Activated naive CD4-positive, alpha-beta T cell treated with anti-CD3 and anti-CD28 coated beads, Interleukin-2, amount 10 ng/mL, durations not matched to agents 7 days and 5 days (primary cell): ENCODE results near the gene COL13A1.

Source experiments
- CTCF ChIA-PET: fragments of 350-600 bp; sonication (Branson Sonifier 250); formaldehyde crosslinking; loops from one replicate; lab custom pipeline; 2021; ENCODE audit warnings: antibody characterized with exemption; lab: Charles Lee
- DNase-seq: peaks from one replicate; pipeline ENCODE4 v3.0.0-alpha.2; 2020
- H3K27ac Mint-ChIP-seq: one replicate; pipeline ENCODE4 v1.8.0; 2021; ENCODE audit warnings: mild to moderate bottlenecking, moderate library complexity, mixed read lengths
- H3K27me3 Mint-ChIP-seq: one replicate; pipeline ENCODE4 v1.8.0; 2021; ENCODE audit warnings: mild to moderate bottlenecking, mixed read lengths
- H3K36me3 Mint-ChIP-seq: one replicate; pipeline ENCODE4 v1.8.0; 2021; ENCODE audit warnings: mixed read lengths
- H3K4me1 Mint-ChIP-seq: one replicate; pipeline ENCODE4 v1.8.0; 2021; ENCODE audit warnings: mixed read lengths
- H3K4me3 Mint-ChIP-seq: one replicate; pipeline ENCODE4 v1.8.0; 2021; ENCODE audit warnings: mild to moderate bottlenecking, moderate library complexity, mixed read lengths
- H3K9me3 Mint-ChIP-seq: one replicate; pipeline ENCODE4 v1.8.0; 2021; ENCODE audit warnings: mixed read lengths

COL13A1 gene

DNA sequence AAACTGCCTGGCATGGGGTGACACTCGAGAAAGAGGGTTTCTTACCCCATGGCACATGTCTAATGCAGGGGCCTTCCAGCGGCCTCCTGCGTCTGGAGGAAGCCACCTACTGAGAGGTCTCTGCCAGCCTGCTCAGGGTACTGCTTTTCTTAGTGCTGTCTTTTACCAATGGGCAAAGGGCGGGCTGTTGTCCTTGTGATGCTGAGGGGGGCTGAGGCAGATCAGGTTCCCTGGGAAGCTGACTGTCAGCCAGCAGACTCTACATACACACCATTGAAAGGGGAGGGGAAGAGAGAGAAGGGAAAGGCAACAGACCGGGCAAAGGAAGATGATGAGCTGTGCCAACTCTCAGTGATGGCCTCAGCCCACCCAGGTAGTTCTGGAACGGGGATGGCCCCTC lies 48.7 kb downstream of the COL13A1 start:
- no peak for DNase-seq
- Mint-ChIP-seq H3K27me3 (peaks cover 33% of the 10 kb centered on the region), H3K9me3 (no peaks in the 10 kb centered on the region), H3K36me3 (no peaks in the 10 kb centered on the region), H3K4me3 (no peak overlapping the region), H3K4me1 (no peaks in the 10 kb centered on the region), H3K27ac (no peak overlapping the region)
- CTCF ChIA-PET, result no interaction called here

DNA sequence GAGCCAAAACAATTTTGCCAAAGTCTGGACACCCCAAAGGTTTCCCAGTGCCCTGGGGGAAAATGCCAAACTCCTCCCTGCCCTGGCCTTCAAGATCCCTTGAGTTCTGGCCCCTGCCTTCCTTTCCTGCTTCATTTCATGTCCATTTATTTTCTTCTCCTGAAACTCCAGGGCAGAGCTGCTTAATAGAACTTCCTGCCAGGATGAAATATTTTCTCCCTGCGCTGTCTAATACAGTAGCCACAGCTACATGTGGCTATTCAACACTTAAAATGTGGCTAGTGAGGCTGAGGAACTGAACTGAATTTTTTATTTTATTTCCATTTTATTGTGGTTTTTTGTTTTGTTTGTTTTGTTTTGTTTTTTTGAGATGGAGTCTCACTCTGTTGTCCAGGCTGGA lies 49.6 kb downstream of the COL13A1 start:
- Mint-ChIP-seq H3K27ac (no peak overlapping the region), H3K27me3 (peaks cover 25% of the 10 kb centered on the region), H3K36me3 (no peaks in the 10 kb centered on the region), H3K4me1 (peaks cover under 1% of the 10 kb centered on the region), H3K4me3 (no peak overlapping the region), H3K9me3 (no peaks in the 10 kb centered on the region)
- DNase-seq, result no peak
- CTCF ChIA-PET, result no interaction called here

DNA sequence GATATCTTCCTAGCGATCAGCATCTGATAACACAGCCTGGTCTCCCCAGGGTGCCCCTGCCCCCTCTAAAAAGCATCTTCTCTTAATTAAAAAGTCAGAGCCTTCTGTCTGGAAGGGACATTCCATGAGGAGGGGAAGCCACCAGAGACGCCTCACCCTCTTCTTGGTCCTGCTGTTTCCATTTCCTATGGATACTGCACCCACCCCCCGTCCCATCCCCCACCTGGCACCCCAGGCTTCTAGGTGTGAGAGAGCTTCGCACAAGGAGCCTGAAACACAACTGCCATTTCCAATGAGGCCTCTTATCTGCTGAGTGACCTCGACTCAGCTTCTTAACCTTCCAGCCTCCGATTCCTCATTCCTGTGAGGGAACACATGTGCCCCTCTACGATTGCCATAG lies 51.4 kb downstream of the COL13A1 start:
- H3K4me3 Mint-ChIP-seq, result no peak overlapping the region
- DNase-seq, result no peak
- CTCF ChIA-PET, result no interaction called here
- peaks cover 23% of the 10 kb centered on the region for H3K27me3 Mint-ChIP-seq
- H3K4me1 Mint-ChIP-seq, result peaks cover 4% of the 10 kb centered on the region
- H3K9me3 Mint-ChIP-seq, result no peaks in the 10 kb centered on the region
- H3K36me3 Mint-ChIP-seq, result no peaks in the 10 kb centered on the region
- H3K27ac Mint-ChIP-seq, result no peak overlapping the region

DNA sequence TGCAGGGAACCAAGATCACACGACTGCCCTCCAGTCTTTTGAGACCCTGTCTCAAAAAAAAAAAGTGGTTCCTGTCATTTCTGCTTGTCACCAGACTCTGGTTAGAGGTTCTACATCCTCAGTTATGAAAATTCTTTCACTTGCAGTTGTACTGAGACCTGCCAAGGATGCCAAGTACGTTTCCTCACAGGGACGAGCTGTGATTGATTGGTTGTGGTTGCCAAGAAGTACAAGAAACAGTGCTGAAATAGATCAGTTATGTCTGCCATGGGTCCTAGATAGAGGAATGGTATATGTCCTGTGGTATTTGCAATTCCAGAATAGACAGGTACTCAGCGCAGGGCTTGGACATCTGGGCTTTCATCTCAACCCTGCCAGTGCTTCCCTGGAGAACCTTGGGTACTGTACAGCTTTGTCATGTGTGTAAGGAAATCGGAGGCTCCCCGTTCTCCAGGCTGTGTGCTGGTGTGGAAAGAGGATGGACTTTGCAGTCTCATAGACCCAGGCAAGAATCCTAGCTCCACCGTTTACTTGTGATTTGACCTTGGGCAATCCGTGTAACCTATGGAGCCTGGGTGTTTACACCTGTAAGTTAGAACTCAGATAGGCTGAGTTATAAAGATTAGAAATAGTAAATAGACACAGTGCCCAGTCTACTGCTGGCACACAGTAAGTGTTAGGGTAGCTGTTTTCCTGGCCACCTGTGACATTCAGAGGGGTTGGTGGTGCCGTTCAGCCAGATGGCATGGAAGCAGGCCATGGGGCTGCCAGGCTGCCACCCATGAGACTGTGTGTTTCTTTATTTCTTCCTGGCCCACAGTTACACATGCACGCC lies 53.0 kb downstream of the COL13A1 start:
- peaks cover 27% of the 10 kb centered on the region for H3K27me3 Mint-ChIP-seq
- peaks cover 5% of the 10 kb centered on the region for H3K4me1 Mint-ChIP-seq
- no peak overlapping the region for H3K4me3 Mint-ChIP-seq
- CTCF ChIA-PET, result interaction anchor here (1.4 kb wide), 1 partner anchor 212 kb away, joined by 3 read pairs; no protein-coding TSS in a partner anchor
- H3K36me3 Mint-ChIP-seq, result no peaks in the 10 kb centered on the region
- DNase-seq, result no peak
- H3K9me3 Mint-ChIP-seq, result no peaks in the 10 kb centered on the region
- H3K27ac Mint-ChIP-seq, result no peak overlapping the region

DNA sequence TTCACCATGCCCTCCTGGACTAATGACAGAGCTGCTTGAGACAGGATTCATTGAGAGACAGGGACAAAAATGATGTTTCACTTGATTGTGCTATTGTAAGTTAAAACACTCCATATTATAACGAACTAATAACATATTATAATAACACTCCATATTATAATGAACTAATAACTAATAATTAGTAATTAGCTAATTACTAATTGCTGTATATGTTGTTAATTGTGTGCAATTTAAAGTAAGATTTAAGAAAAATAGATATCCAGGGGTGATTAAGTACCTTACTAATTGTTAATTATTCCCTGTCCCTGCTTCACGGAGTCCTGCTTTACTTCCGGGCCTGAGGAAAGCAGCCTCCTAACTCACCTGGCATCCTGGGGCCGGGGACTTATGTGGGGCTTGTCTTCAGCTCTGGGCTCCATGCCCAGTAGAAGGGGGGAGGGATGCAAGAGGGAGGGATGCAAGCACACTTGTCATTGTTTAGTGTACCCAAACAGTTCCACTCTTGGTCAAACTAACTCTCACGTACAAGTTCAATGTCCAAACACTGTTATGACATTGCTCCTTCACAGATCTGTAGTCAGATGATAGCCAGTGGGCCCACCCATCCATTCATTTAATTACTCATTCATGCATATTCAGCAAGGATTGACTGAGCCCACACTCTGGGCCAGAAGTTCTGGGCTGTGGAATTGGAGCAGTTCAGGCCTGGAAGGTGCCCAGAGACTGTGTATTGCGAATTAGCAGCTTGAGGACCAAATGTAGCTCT lies 53.8 kb downstream of the COL13A1 start:
- H3K27me3 Mint-ChIP-seq, result peaks cover 34% of the 10 kb centered on the region
- no peak overlapping the region for H3K4me3 Mint-ChIP-seq
- DNase-seq, result no peak
- no peaks in the 10 kb centered on the region for H3K9me3 Mint-ChIP-seq
- CTCF ChIA-PET, result interaction anchor here (1.4 kb wide), 1 partner anchor 213 kb away, joined by 3 read pairs; no protein-coding TSS in a partner anchor
- H3K4me1 Mint-ChIP-seq, result peaks cover 11% of the 10 kb centered on the region
- H3K36me3 Mint-ChIP-seq, result no peaks in the 10 kb centered on the region
- H3K27ac Mint-ChIP-seq, result no peak overlapping the region

DNA sequence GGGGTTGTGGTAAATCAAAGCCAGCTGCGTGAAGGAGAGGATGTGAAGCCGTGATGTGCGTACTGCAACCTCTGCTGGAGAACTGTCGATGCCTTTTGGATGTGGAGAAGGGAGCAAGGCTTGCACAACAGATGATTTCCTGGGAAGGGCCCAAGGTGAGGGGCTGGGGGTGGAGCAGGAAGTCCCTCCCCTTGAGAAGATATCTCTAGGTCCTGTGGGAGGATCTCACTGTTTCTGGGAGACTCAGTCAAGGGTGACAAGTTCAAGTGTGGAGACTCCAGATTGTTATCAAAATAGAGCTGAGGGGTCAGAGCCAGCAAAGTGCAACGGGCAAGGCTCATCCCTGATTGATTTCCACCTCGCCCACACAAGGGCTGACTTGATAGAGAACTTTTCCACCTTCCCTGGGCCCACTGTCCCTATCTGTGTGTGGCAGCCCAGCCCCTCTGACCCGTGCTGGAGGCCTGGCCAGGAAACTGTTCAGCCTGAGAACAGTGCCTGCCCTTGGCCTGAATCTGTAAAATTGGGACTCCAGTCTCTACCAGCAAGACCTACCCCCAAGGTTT lies 55.0 kb downstream of the COL13A1 start:
- no peak for DNase-seq
- H3K36me3 Mint-ChIP-seq, result no peaks in the 10 kb centered on the region
- CTCF ChIA-PET, result no interaction called here
- no peak overlapping the region for H3K27ac Mint-ChIP-seq
- H3K4me3 Mint-ChIP-seq, result no peak overlapping the region
- peaks cover 35% of the 10 kb centered on the region for H3K27me3 Mint-ChIP-seq
- H3K9me3 Mint-ChIP-seq, result no peaks in the 10 kb centered on the region
- peaks cover 20% of the 10 kb centered on the region for H3K4me1 Mint-ChIP-seq

DNA sequence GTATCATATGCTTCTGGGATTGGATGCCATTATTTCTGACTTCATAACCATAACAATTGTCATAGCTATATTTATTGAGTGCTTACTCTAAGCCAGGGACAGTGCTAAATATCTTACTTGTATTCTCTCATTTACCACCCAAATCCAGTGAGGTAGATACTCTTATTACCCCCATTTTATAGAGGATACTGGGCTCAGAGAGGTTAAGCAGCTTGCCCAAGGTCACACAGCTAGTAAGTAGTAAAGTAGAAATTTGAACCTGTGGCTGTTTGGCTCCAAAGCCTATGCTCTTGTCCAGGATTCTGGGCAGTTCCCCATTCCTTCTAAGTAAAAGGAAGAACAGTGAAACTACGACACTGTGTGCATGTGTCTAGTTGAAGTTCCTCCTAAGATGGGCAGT lies 56.5 kb downstream of the COL13A1 start:
- Mint-ChIP-seq H3K27ac (no peak overlapping the region), H3K4me1 (peaks cover 29% of the 10 kb centered on the region), H3K4me3 (no peak overlapping the region), H3K9me3 (no peaks in the 10 kb centered on the region), H3K27me3 (peaks cover 36% of the 10 kb centered on the region), H3K36me3 (no peaks in the 10 kb centered on the region)
- no peak for DNase-seq
- CTCF ChIA-PET, result no interaction called here

DNA sequence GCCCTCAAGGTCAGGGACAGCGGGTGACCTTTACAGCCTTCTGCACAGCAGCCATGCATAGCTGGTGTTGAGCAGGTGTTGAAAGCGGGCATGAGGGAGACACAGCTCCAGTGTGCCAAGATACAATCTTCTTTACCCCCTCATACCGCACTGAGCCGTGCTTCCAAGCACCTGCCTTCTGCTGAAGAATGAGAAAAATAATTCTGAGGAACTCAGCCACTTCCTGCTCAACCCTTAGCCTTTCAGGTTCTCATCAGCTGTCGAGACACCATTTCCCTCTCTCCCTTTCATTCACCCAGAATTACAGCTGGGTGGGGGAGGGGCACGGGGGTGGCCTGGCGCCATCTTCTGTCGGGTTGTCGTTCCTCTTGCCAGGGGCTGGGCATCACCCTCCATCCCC lies 58.6 kb downstream of the COL13A1 start:
- H3K9me3 Mint-ChIP-seq, result no peaks in the 10 kb centered on the region
- H3K27me3 Mint-ChIP-seq, result peaks cover 36% of the 10 kb centered on the region
- H3K4me3 Mint-ChIP-seq, result no peak overlapping the region
- H3K27ac Mint-ChIP-seq, result no peak overlapping the region
- peaks cover 31% of the 10 kb centered on the region for H3K4me1 Mint-ChIP-seq
- peak; percentile 35 for DNase-seq
- H3K36me3 Mint-ChIP-seq, result no peaks in the 10 kb centered on the region
- CTCF ChIA-PET, result interaction anchor here (1.1 to 1.7 kb wide), 4 partner anchors 10 to 55 kb away, joined by 3 to 6 read pairs (median 4); no protein-coding TSS in a partner anchor

DNA sequence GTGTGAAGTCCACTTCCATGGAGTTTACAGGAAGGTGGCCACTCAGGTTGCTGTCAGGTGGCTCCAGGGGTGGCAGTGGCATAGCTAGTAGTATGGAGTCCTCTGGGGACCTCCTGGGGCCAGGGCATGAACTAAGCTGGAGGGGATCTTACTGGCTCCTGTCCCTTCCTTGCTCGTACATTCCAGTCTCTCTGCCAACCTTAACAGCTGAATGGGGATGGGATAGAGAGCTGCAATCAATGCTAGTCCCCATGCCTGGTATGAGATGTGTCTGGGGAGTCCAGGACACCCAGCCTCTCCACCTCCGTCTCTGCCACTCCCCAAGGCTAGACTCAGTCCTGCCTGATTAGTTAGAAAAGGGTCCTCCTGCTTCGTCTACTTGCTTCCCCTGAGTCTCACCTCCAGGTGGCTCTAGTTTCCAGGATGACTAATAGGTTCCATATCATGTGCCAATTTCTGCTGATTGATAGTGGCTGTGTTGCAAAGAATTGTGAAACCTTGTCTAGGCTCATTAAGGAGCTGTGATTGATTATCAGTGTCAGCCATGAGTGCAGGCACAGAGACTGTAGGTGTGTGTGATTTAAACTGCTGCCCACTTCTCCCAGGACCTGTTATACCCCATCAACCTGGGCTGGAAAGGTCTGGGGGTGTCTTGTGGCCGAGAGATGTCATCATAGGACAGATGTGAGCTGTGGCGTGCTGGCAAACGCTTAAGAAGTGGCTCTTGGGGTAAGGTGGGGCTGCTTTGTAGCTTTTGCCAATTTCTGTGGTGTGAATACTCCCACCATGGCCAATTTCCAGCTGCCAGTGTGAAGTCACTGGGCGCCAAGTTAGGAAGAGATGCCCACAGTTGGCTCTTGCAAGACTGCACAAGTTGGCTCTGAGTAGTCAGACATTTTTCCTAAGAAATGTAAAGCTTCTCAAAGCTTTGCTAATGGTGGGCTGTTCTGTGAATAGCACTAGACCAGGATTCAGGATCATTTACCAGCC lies 59.8 kb downstream of the COL13A1 start:
- DNase-seq, result no peak
- H3K27ac Mint-ChIP-seq, result no peak overlapping the region
- H3K4me3 Mint-ChIP-seq, result no peak overlapping the region
- no peaks in the 10 kb centered on the region for H3K9me3 Mint-ChIP-seq
- H3K36me3 Mint-ChIP-seq, result no peaks in the 10 kb centered on the region
- H3K4me1 Mint-ChIP-seq, result peaks cover 28% of the 10 kb centered on the region
- peaks cover 33% of the 10 kb centered on the region for H3K27me3 Mint-ChIP-seq
- CTCF ChIA-PET, result interaction anchor here (0.6 to 1.7 kb wide), 3 partner anchors 10 to 72 kb away, joined by 3 to 6 read pairs (median 3); no protein-coding TSS in a partner anchor

DNA sequence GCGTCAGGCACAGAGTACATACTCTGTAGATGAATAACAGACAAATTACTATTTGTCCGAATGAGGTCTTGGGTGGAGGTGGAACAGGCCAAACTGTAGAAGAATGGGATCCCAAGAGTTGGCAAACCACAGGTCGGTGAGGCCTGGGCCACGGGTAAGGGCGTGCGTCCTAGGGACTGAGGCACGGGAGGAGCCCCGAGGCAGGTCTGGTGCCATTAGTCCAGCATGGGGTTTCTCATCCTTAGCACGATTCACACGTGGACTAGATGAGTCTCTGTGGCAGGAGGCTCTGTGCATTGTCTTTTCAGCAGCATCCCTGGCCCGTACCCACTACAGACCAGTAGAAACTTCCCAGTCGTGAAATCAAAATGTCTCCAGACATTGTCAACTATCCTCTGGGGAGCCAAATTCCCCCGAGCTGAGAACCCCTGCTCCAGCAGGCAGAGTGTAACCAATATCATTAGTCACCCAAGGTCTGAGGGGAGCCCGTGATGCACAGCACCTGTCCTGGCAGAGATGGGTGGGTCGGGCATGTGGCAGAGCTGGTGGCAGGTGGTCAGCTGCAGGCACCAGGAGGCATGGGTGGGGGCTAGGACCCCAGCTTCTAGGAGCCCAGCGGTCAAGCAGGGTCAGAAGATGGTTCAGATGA lies 61.3 kb downstream of the COL13A1 start:
- H3K27me3 Mint-ChIP-seq, result peaks cover 29% of the 10 kb centered on the region

DNA sequence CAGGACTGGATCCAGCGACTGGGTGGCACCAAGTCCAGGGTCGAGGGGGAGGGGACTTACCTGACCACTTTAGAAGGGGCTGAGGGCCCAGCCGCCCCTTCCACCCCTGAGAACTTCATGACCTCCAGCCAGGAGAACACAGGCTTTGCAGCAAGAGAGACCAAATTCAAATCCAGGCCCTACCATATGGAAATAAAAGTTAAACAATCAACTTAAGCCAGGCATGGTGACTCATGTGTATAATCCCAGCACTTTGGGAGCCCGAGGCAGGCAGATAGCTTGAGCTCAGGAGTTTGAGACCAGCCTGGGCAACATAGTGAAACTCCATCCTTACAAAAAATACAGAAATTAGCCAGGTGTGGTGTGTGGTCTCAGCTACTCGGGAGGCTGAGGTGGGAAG lies 61.9 kb downstream of the COL13A1 start:
- no peak for DNase-seq
- no peaks in the 10 kb centered on the region for H3K36me3 Mint-ChIP-seq
- peaks cover 27% of the 10 kb centered on the region for H3K4me1 Mint-ChIP-seq
- CTCF ChIA-PET, result no interaction called here
- H3K9me3 Mint-ChIP-seq, result no peaks in the 10 kb centered on the region
- H3K27me3 Mint-ChIP-seq, result peaks cover 33% of the 10 kb centered on the region
- H3K4me3 Mint-ChIP-seq, result no peak overlapping the region
- no peak overlapping the region for H3K27ac Mint-ChIP-seq

More for the DNA sequence above, 61.3 kb downstream of the COL13A1 start:
- DNase-seq, result no peak
- CTCF ChIA-PET, result no interaction called here
- no peak overlapping the region for H3K27ac Mint-ChIP-seq
- H3K4me3 Mint-ChIP-seq, result no peak overlapping the region
- H3K4me1 Mint-ChIP-seq, result peaks cover 27% of the 10 kb centered on the region
- H3K36me3 Mint-ChIP-seq, result no peaks in the 10 kb centered on the region
- no peaks in the 10 kb centered on the region for H3K9me3 Mint-ChIP-seq

DNA sequence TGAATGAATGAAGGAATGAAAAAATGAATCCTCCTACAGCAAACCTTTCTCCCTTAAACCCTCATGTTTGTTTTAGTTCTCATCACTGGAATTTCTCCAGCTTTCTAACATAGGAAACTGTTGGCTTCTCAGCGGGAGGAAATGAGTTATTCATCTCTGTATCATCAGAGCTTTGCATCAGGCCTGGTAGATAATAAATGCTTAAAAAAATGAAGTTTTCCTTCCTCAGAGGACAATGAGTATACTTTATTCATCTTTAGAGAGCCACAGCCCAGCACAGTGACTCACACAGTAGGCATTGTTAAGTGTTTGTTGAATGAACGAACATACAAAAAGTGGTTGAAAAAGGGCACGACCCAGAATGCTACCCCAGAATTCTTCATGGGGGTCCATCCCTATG lies 62.6 kb downstream of the COL13A1 start:
- H3K9me3 Mint-ChIP-seq, result no peaks in the 10 kb centered on the region
- peaks cover 37% of the 10 kb centered on the region for H3K27me3 Mint-ChIP-seq
- H3K36me3 Mint-ChIP-seq, result no peaks in the 10 kb centered on the region
- peaks cover 27% of the 10 kb centered on the region for H3K4me1 Mint-ChIP-seq
- no peak overlapping the region for H3K27ac Mint-ChIP-seq
- H3K4me3 Mint-ChIP-seq, result no peak overlapping the region
- no peak for DNase-seq
- CTCF ChIA-PET, result no interaction called here

DNA sequence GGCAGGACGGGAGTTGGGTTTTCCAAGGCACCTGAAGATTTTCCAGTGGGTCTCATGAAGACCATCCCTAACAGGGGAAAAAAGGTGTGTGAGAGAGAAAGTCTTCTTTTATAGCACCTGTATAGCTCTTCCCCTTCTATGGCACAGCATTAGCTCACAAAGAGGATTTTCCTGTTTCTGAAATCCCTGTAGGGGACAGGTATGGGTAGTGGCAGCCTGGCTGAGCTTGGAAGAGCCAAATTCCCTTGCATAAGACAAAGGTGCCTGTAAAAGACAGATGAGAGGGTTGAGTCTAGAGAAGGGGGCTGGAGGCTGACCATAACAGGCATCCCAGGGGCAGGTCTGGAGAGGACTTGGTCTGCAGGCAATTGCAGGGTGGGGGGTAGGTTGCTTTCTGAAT lies 63.7 kb downstream of the COL13A1 start:
- Mint-ChIP-seq H3K4me1 (peaks cover 20% of the 10 kb centered on the region), H3K27ac (no peak overlapping the region), H3K27me3 (peaks cover 29% of the 10 kb centered on the region), H3K36me3 (no peaks in the 10 kb centered on the region), H3K4me3 (no peak overlapping the region), H3K9me3 (no peaks in the 10 kb centered on the region)
- DNase-seq, result no peak
- CTCF ChIA-PET, result no interaction called here
